ENCODE data around the gene NAV2.

DNA sequence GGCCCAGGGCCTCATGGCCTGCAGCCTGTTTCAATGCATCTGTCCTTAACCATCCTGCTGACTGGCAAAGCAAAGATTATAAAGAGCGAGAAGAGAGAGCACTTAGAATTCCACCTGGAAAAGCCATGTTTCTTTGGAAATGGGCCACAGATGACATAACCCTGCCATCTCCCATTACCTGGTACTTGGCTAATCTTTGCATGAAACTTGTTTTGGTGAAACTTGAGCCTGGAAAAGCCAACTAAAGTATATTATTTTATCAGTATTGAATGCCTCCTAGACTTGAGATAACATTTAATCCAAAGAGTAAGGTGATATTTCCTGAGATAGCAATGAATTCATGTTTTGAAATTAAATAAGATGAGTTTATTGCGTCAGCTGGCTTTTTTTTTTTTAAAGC, 72.6 kb downstream of the NAV2 start:
- TF ChIP-seq EZH2 (IDR thresholded peaks at IDR 0.05; ENCODE audit: borderline replicate concordance, low read depth, low read length, severe bottlenecking) = no peak
- TF ChIP-seq, protein P1, sequence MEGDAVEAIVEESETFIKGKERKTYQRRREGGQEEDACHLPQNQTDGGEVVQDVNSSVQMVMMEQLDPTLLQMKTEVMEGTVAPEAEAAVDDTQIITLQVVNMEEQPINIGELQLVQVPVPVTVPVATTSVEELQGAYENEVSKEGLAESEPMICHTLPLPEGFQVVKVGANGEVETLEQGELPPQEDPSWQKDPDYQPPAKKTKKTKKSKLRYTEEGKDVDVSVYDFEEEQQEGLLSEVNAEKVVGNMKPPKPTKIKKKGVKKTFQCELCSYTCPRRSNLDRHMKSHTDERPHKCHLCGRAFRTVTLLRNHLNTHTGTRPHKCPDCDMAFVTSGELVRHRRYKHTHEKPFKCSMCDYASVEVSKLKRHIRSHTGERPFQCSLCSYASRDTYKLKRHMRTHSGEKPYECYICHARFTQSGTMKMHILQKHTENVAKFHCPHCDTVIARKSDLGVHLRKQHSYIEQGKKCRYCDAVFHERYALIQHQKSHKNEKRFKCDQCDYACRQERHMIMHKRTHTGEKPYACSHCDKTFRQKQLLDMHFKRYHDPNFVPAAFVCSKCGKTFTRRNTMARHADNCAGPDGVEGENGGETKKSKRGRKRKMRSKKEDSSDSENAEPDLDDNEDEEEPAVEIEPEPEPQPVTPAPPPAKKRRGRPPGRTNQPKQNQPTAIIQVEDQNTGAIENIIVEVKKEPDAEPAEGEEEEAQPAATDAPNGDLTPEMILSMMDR (IDR thresholded peaks at IDR 0.05; ENCODE audit: borderline replicate concordance, extremely low read depth, low read length, poor library complexity, severe bottlenecking) = no peak

Measured in DND-41 (cell line).